ENCODE measurements around the gene MIB2.
"Not testable (repeated sequence)": the region's sequence is repeated elsewhere in the genome, so short reads cannot be mapped to it uniquely, and the experiment has no call there.

MIB2 gene

DNA sequence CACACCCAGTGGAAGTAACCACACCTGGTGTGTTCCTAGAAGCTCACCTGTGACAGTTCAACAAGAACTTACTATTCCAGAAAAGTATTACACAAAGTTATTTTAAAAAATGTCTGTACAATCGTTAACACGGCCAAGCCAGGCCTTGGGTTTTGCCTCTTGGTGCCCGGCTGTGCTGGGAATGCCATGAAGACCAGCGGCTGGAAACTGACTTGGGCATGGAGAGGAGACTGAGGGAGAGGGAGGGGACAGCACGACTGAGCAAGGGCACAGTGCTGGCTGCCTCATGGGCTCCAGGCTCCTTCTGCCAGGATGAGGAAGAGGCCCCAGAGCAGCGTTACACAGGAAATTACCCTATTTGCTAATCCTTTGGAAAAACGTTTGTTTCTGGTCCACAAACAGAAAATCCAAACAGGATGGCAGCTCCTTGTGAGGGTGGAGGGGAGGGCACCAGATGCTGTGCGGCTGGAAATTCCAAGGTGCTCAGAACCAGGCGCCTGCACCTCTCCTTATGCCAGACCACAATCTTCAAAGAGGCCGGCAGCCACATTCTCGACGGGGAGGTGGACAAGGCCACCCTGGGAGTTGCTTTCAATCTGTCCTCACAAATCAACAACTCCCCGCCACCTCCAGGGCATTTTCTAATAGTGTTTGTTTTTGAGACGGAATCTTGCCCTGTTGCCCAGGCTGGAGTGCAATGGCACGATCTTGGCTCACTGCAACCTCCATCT, 47.7 kb downstream of the MIB2 start:
- not testable (repeated sequence) for DNase-seq

DNA sequence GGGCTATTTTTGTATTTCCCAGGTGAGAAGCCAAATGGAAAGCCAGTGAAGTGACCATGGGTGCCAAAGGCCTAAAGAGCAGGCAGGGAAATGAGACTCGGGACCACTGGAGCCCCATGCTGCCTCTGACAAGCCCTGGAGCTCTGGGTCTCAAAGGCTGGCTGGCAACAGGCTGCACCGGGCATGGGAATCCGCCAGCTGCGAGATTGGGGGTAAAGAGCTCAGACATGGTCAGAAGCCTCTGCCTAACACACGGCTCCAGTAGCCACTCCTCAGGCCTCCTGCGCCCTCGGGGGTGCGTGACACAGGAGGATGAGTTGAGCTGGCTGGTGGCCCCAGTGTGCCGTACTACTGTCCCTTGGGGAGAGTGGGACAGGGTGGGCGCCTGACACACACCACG, 49.0 kb downstream of the MIB2 start:
- not testable (repeated sequence) for DNase-seq

DNA sequence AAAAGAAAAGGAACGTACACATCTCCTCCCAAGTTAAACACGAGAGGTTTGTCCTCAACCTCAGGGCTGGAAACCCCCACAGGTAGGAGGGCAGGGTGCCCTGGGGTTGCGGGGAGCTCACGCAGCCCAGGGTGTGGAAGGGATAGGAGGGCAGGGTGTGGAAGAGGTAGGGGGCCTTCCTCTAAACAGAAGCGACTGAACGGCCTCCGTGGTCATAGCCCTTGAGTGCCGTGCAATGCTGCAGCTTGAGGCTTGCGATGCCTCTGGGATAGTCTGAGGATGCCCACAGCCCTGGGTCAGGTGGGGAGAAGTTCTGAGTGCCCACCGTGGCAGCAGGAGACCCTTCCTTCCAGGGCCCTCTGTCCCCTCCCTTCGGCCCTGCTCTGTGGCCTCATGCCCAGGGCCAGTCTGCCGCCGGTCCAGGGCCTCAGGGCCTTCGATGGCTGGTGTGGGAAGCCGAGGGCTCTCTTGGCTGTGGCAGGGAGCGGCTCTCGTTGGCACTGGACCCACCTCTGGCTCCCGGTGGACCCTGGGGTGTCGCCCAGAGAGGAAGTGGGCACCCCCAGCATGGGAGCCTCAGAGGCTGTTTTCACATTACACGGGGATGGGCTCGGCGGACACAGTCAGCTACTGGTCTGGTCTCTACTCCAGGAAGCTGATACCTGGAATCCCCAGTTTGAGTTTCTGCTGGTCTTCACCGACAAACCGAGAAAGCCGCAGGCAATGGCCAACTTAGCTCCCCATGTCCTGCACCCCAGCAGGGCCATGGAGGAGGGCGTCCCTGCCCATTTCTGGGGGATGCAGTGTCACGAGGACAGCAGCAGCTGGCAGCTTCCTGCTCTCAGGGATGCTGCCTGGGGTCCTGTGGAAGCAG, 49.9 kb downstream of the MIB2 start:
- no peak for DNase-seq

GRCh38 chr1:1665815-1666251, 50.5 kb downstream of the MIB2 start:
- no peak for DNase-seq

DNA sequence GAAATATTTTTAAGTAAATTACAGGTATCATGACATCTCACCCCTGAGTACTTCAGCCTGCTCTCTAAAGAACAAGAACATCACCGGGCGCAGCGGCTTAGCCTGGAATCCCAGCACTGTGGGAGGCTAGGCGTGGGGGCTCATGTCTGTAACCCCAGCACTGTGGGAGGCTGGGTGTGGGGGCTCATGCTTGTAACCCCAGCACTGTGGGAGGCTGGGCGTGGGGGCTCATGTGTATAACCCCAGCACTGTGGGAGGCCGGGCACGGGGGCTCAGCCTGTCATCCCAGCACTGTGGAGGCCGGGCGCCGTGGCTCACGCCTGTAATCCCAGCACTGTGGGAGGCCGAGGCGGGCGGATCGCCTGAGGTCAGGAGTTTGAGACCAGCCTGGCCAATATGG, 51.2 kb downstream of the MIB2 start:
- no peak for DNase-seq

GRCh38 chr1:1669468-1670440, 54.5 kb downstream of the MIB2 start:
- no peak for DNase-seq

GRCh38 chr1:1670866-1671265, 55.6 kb downstream of the MIB2 start:
- no peak for DNase-seq

- no peak for DNase-seq
Observed at GRCh38 chr1:1671365-1672119, 56.2 kb downstream of the MIB2 start.

GRCh38 chr1:1672181-1672965, 57.1 kb downstream of the MIB2 start:
- DNase-seq = no peak

DNA sequence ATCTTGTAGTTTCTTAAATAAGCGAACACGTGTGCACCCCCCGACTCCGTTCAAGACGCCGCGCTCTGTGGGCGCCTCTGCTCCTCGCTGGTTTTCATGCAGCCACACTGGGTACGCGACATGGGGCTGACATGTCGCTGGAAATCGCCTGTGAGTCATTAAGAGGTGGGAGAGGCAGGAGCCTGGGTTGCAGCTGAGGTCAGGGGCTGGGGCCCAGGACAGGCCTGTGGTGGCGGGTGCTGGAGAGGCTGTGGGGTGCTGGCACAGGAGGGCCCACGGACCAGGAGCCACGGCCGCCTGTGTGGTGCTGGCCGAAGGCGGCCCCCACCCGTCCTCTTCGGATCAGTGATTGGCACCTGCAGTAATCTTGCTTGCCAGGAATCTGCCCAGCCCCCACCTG, 59.5 kb downstream of the MIB2 start:
- DNase-seq = not testable (repeated sequence)

GRCh38 chr1:1675218-1675617, 59.9 kb downstream of the MIB2 start:
- not testable (repeated sequence) for DNase-seq

DNA sequence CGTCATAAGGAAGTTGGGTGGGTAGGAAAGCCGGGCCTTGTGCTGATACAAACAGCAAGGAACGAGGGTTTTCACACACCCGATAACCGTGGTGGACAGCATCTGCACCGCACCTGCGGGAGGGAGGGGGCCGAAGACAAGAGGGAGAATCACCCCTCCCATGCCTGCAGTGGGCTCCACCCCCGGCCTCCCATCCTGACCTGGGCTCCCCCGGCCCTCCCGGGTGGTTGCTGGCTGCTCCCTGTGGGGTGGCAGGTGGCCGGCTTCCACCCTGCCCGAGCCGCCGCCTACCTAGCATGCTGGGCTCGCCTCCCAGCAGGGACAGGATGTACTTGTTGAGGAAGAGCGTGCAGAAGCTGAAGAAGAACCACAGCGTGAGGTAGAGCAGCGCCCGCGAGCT, 60.8 kb downstream of the MIB2 start:
- DNase-seq = not testable (repeated sequence)

GRCh38 chr1:1677718-1678580, 62.6 kb downstream of the MIB2 start:
- DNase-seq = no peak

GRCh38 chr1:1678581-1679380, 63.5 kb downstream of the MIB2 start:
- DNase-seq = no peak

All from EL (cell line).